ENCODE data around the gene OOSP4A.

GRCh38 chr11:59965424-59965823 is 1.6 kb downstream of the OOSP4A start:
- TF ChIP-seq, protein P1, sequence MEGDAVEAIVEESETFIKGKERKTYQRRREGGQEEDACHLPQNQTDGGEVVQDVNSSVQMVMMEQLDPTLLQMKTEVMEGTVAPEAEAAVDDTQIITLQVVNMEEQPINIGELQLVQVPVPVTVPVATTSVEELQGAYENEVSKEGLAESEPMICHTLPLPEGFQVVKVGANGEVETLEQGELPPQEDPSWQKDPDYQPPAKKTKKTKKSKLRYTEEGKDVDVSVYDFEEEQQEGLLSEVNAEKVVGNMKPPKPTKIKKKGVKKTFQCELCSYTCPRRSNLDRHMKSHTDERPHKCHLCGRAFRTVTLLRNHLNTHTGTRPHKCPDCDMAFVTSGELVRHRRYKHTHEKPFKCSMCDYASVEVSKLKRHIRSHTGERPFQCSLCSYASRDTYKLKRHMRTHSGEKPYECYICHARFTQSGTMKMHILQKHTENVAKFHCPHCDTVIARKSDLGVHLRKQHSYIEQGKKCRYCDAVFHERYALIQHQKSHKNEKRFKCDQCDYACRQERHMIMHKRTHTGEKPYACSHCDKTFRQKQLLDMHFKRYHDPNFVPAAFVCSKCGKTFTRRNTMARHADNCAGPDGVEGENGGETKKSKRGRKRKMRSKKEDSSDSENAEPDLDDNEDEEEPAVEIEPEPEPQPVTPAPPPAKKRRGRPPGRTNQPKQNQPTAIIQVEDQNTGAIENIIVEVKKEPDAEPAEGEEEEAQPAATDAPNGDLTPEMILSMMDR (IDR thresholded peaks at IDR 0.05 in 4 of 5, conservative IDR thresholded peaks at IDR 0.05 in 1 of 5), result no peak
- no peak for TF ChIP-seq POLR2A (IDR thresholded peaks at IDR 0.05)

Measured in gastrocnemius medialis (tissue), 4 donors.